Stimulated activated CD4-positive, alpha-beta T cell treated with anti-CD3 and anti-CD28 coated beads, Interleukin-2, amount 100 ng/mL, for 48 hours (primary cell): ENCODE results near the gene NSG2.
A peak's percentile ranks its signal among the peaks of the same experiment; 100 is the strongest.

Experiments
- DNase-seq, 2 donors: peaks; one replicate each; pipeline ENCODE4 v3.0.0-alpha.2; 2020

The NSG2 gene

DNA sequence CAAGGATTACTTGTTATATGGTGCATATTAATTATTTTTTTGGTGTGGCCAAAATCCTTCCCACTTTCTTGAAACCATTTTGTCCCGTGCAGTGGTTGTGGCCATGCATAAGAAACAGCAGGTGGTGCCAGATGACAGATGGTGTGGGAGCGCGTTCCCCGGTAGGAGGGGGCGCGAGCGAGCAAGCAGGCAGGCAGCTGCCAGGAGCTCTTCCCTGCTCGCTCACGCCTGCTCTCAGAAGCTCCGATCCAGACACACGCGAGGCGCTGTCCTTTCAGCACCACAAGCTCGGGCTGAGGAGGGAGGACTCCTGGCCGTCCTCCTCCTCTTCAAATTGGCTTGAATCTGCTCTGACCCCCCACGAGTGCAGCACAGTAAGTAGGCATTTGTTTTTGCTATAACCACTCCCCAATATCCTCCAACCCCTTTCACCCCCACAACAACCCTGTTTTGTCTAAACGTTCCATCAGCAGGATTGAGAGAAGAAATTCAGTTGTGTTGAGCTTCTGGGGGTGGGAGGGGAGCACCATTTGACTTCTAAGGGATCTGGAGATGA lies at the start of gene NSG2:
Gene NSG2, plus strand, starts transcription at position 237 of the 556 bp plus-strand sequence. CDS start 1,050 bp downstream, outside the sequence.
- peak; percentile 16 to 25 for DNase-seq

DNA sequence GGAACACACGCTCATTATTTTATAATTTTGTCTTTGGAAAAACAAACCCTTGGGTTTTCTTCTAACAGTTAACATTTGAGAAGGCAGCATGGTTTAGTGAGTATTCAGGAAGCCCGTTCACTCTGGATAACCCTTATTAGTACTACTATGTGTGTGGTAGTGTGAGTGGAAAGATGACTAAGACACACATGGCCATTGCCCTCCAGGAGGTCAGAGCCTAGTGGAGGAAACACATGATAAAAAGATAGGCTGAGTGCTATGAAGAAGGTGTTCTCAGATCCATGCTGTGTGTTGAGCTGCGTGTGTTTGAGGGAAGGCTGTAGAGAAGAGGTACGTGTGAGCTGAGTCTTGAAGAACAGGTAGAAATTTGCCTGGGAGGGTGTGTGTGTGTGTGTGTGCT lies 48.2 kb upstream of the NSG2 start:
- no peak for DNase-seq

GRCh38 chr5:173998531-173998930 lies 47.0 kb upstream of the NSG2 start:
- DNase-seq = no peak

GRCh38 chr5:174000076-174000475 lies 45.4 kb upstream of the NSG2 start:
- DNase-seq = no peak

GRCh38 chr5:174003795-174004194 lies 41.7 kb upstream of the NSG2 start:
- no peak for DNase-seq

- no peak for DNase-seq
Measured at GRCh38 chr5:174008922-174009321, 36.6 kb upstream of the NSG2 start.

DNA sequence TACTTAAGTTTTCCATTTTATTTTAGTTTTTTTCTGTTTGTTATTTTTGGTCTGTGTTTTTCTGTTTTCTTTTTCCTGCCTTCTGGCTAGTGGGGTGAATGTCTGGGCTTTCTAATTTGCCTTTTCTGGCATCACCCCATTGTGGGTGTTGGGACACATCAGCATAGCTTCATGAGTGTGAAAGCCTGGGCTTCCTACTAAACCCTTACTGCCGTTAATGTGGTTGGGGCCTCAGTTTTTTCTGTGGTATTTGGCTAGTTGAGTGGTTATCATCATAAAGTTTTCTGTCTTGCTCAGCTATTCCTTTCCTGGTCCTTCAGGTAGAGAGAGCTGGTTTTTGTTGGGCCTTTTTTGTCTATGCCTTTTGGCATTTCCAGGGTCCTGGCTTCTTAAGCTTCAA lies 35.1 kb upstream of the NSG2 start:
- DNase-seq = no peak

GRCh38 chr5:174011441-174011840 lies 34.1 kb upstream of the NSG2 start:
- no peak for DNase-seq

- peak; percentile 9 to 14 for DNase-seq
Measured at GRCh38 chr5:174020069-174020927, 25.2 kb upstream of the NSG2 start.

DNA sequence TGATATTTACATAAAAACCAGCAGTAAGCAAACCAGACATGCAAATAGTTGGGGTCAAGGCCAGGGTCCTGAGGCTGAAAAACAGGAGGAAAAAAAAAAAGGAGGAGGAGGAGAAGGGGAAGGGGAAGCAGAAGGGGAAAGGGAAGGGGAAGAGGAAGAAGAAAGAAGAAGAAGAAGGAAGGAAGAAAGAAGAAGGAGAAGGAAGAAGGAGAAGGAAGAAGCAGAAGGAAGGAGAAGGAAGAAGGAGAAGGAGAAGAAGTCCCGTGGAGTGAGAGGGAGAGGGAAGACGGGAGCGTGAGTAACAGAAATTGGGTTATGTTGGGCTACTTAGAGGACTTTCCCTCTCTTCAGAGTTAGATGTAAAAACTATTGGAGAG lies 24.6 kb upstream of the NSG2 start:
- DNase-seq = no peak

- DNase-seq = no peak
Measured at GRCh38 chr5:174022384-174023095, 23.0 kb upstream of the NSG2 start.

GRCh38 chr5:174030286-174030685 lies 15.2 kb upstream of the NSG2 start:
- no peak for DNase-seq

GRCh38 chr5:174044466-174045254 lies 846 bp upstream of the NSG2 start:
- no peak for DNase-seq

GRCh38 chr5:174046558-174046957 lies 1.1 kb downstream of the NSG2 start:
- DNase-seq = no peak

- DNase-seq = no peak
Measured at GRCh38 chr5:174047472-174048099, 2.1 kb downstream of the NSG2 start.

DNA sequence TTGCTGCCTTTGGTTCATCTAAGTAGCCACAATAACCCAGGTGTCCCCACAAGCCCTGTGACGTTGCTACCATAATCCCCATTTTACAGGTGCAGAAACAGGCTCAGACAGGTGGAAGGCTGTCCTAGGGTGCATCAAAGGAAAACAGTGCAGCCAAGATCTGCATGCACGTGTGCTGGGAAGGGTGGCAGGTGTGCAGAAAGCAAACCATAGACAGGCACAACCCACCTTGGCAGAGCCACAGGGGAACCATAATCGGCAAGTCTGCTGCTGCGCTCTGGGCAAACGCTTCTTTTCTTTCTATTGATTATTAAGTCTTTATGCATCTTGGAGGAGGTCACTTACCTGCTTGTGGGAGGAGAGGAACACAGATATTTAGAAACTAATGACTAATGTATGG lies 7.1 kb downstream of the NSG2 start:
- DNase-seq = no peak

DNA sequence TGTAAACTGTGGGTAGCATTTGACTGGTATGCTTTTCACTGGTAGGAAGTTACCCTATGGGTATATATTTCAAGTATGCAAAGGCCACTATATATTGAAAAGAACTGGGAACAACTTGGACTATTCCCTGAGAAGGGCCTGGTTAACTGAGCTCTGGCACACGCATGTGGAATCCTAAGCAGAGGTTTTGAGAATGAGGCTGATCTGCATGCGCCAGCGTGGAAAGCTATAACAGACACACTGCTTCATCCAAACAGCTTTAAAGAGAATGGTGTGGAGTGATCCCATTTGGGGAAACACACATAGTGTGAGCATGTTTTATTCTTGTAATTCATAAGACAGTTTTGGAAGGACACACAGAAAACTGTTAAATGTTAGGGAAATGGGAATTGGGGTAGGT lies 8.4 kb downstream of the NSG2 start:
- no peak for DNase-seq

DNA sequence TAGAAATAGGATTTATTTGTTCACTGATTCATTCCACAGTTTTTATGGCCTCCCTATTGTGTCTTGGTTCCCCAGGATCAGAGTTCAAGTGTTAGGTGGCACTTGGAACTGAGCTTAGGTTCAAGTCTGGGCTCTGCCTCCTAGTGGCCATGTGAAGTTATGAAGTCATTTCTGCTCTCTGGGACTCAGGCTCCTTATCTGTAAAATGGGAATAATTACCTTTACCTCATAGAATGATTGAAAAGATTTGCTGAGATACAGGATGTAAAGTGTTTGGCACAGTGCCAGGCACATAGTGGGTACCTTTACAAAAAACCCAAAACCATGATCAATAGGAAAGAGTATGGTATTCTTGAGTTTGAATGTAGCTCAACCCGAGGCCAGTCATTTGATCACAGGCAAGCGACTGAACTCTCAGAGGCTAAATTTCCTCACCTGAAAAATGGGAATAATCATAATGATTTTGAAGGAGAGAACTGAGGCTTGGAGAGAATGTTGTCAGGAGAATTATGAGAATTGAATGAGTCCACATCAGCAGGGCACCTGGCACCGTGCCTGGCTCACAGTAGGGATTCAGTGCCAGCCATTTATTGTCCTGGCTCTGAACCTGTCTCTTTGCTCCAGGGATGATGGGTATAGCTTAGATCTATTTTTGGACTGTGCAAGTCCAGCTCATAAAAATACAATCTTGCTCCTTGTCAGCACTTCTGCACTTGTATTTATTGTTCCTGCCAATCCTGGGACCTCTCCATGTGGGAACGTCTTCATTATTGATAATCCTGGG lies 10.8 kb downstream of the NSG2 start:
- no peak for DNase-seq

- DNase-seq = no peak
Measured at GRCh38 chr5:174057206-174057605, 11.7 kb downstream of the NSG2 start.

DNA sequence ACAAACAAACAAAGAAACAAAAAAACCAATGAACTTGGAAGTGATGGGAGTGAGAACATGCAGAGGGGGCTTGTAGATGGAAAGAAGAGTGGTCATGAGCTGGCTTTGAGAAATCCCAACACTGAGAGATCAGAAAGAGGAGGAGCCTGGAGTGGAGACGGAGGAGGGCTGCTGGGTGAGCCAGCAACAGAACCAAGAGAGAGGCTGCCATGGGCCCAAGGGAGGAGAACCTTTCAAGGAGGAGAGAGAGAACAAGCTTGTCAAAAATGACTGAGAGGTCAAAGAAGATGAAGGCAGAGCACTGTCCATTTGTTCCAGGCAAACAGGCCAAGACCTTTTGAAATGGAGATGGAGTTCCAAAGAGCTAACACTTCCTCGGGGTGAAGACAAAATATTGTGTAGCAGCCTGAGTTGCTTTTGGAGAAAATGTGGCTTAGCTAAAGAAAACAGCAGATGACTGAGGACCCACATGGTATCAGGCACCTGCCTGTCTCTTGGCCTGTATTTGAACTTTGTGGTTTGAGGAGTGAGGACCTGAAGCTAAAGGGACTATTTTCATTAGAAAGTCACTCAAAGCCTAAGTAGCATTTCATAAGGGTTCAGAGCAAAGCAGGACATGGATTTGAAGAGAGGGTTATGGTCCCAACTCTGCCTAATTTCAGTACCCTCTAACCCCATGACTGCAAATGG lies 13.1 kb downstream of the NSG2 start:
- DNase-seq = no peak

GRCh38 chr5:174059247-174059646 lies 13.7 kb downstream of the NSG2 start:
- DNase-seq = no peak
